PC-3 (cell line): ENCODE results near the gene RETREG2. TPM values are rescaled to one million over a fixed set of nuclear protein-coding genes. Genes with fewer than 3 reads are reported as not detected.
A peak's percentile ranks its signal among the peaks of the same experiment; 100 is the strongest.

Experiments used
- ATAC-seq: fragments of 200-7000 bp; cut with Tn5 transposase; 2 replicates; pipeline ENCODE4 v1.9.1; 2020; ENCODE audit warnings: mild to moderate bottlenecking, moderate library complexity
- BruUV-seq: library from RNA; stranded (reverse); fragments of 400-500 nt; replicated peaks from 2 replicates; lab custom pipeline; 2021; lab: Mats Ljungman, UMichigan
- CTCF ChIA-PET: fragments of 300-600 bp; sonication (Branson Sonifier 250); formaldehyde crosslinking; loops from one replicate; lab custom pipeline; 2022; ENCODE audit warnings: antibody characterized with exemption; lab: Charles Lee
- POLR2A ChIA-PET: fragments of 300-600 bp; sonication (Branson Sonifier 250); formaldehyde crosslinking; loops from one replicate; lab custom pipeline; 2022; ENCODE audit warnings: antibody characterized with exemption; ENCODE audit not compliant: unreplicated experiment; lab: Charles Lee
- DNase-seq: peaks from one replicate; pipeline ENCODE4 v3.0.0-alpha.2; 2015
- H2AFZ ChIP-seq: fragments of 300-600 bp; sonication (generic); 2 replicates; pipeline ENCODE4 v1.6.0; 2016; ENCODE audit warnings: antibody characterized with exemption, low read length
- H3F3A ChIP-seq: fragments of 300-600 bp; sonication (generic); one replicate; pipeline ENCODE4 v1.6.0; 2017; ENCODE audit warnings: antibody characterized with exemption, low read length, control low read depth, mild to moderate bottlenecking; ENCODE audit not compliant: unreplicated experiment
- H3K27ac ChIP-seq: fragments of 300-600 bp; sonication (generic); 2 replicates; pipeline ENCODE4 v1.5.1; 2016; ENCODE audit warnings: mild to moderate bottlenecking, low read length
- H3K27me3 ChIP-seq: fragments of 300-600 bp; sonication (generic); 2 replicates; pipeline ENCODE4 v1.6.1; 2016; ENCODE audit warnings: low read length, mixed read lengths
- H3K36me3 ChIP-seq: fragments of 300-600 bp; sonication (generic); 2 replicates; pipeline ENCODE4 v1.6.1; 2016; ENCODE audit warnings: low read depth, mixed run types, low read length, mixed read lengths
- H3K4me1 ChIP-seq: fragments of 300-600 bp; sonication (generic); 2 replicates; pipeline ENCODE4 v1.5.1; 2016; ENCODE audit warnings: low read length; ENCODE audit not compliant: insufficient read depth
- H3K4me2 ChIP-seq: fragments of 300-600 bp; sonication (generic); 2 replicates; pipeline ENCODE4 v1.6.0; 2016; ENCODE audit warnings: low read length
- H3K4me3 ChIP-seq: fragments of 300-600 bp; sonication (generic); 2 replicates; pipeline ENCODE4 v1.5.1; 2016; ENCODE audit warnings: mild to moderate bottlenecking, low read length, mixed read lengths
- H3K79me2 ChIP-seq: fragments of 300-600 bp; sonication (generic); 2 replicates; pipeline ENCODE4 v1.6.1; 2017; ENCODE audit warnings: low read length, mixed read lengths
- H3K9ac ChIP-seq: fragments of 300-600 bp; sonication (generic); 2 replicates; pipeline ENCODE4 v1.6.0; 2016; ENCODE audit warnings: mild to moderate bottlenecking, low read length
- H3K9me2 ChIP-seq: fragments of 300-600 bp; sonication (generic); replicated peaks from 2 replicates; pipeline ENCODE4 v1.6.1; 2016; ENCODE audit warnings: mixed run types, low read length, mixed read lengths
- H3K9me3 ChIP-seq: fragments of 300-600 bp; sonication (generic); 2 replicates; pipeline ENCODE4 v1.6.1; 2016; ENCODE audit warnings: low read length, mixed read lengths
- H4K20me1 ChIP-seq: fragments of 300-600 bp; sonication (generic); 2 replicates; pipeline ENCODE4 v1.6.1; 2016; ENCODE audit warnings: low read length, mixed read lengths
- CTCF ChIP-seq: fragments of 300-600 bp; sonication (generic); conservative IDR thresholded peaks from 2 replicates; pipeline ENCODE4 v1.5.1; 2017; ENCODE audit warnings: antibody characterized with exemption, low read depth, mild to moderate bottlenecking, low read length
- EZH2 ChIP-seq: fragments of 300-600 bp; sonication (generic); IDR thresholded peaks from one replicate; pipeline ENCODE4 v1.6.1; 2017; ENCODE audit warnings: antibody characterized with exemption, mild to moderate bottlenecking, low read length; ENCODE audit not compliant: unreplicated experiment
- EZH2phosphoT487 ChIP-seq: fragments of 300-600 bp; sonication (generic); IDR thresholded peaks from 2 replicates; pipeline ENCODE4 v1.6.1; 2018; ENCODE audit warnings: mild to moderate bottlenecking, antibody characterized with exemption, low read length, borderline replicate concordance
- intact Hi-C: fragments of 100-400 bp; cut with micrococcal nuclease; formaldehyde crosslinking; loops from 2 replicates; pipeline ENCODE4 v1.9.0; 2023
- total RNA-seq: library from RNA; depleted of rRNA; stranded (reverse); fragments of >200 nt; gene quantifications from 2 replicates; pipeline ENCODE4 v1.2.3, GENCODE V29; 2014

RETREG2 gene
- total RNA-seq, 1 experiment from 2014 or later = 61.0 TPM

GRCh38 chr2:219140722-219141121, 37.4 kb upstream of the RETREG2 start:
- H3K9me3 ChIP-seq = no peaks in the 10 kb centered on the region
- H3F3A ChIP-seq = no peaks in the 10 kb centered on the region
- DNase-seq = no peak
- no peak overlapping the region for H3K4me3 ChIP-seq
- no peaks in the 10 kb centered on the region for H3K9me2 ChIP-seq
- ATAC-seq = no peak
- H3K79me2 ChIP-seq = no peaks in the 10 kb centered on the region
- no peak overlapping the region for H3K9ac ChIP-seq
- H3K27me3 ChIP-seq = no peaks in the 10 kb centered on the region
- no peak overlapping the region for H2AFZ ChIP-seq
- H4K20me1 ChIP-seq = no peaks in the 10 kb centered on the region
- BruUV-seq = no TSS peak
- H3K4me1 ChIP-seq = peaks cover 14% of the 10 kb centered on the region
- ChIA-PET POLR2A (no interaction called here), CTCF (no interaction called here)
- H3K4me2 ChIP-seq = no peak overlapping the region
- H3K36me3 ChIP-seq = peaks cover 6% of the 10 kb centered on the region
- no peak overlapping the region for H3K27ac ChIP-seq
- TF ChIP-seq CTCF = no peak
- no peak for TF ChIP-seq EZH2phosphoT487
- TF ChIP-seq EZH2 = no peak
- intact Hi-C loops = loop anchor here (5.0 kb wide), 1 partner anchor 68 kb away; no protein-coding TSS in a partner anchor

GRCh38 chr2:219142329-219142728, 35.7 kb upstream of the RETREG2 start:
- no TSS peak for BruUV-seq
- Histone ChIP-seq H3K9me3 (no peaks in the 10 kb centered on the region), H3K27ac (no peak overlapping the region), H3K27me3 (no peaks in the 10 kb centered on the region), H3K79me2 (no peaks in the 10 kb centered on the region), H2AFZ (no peak overlapping the region), H3K36me3 (peaks cover 7% of the 10 kb centered on the region), H3K9me2 (no peaks in the 10 kb centered on the region), H3K4me3 (no peak overlapping the region), H3K4me1 (peaks cover 14% of the 10 kb centered on the region), H4K20me1 (no peaks in the 10 kb centered on the region), H3F3A (peaks cover under 1% of the 10 kb centered on the region), H3K9ac (no peak overlapping the region), H3K4me2 (0 out of 2 replicates have a peak overlapping the region, but pooled peaks have one; percentile 5)
- ATAC-seq = peak; percentile 100
- DNase-seq = peak; percentile 92
- TF ChIP-seq CTCF (peak; percentile 41), EZH2phosphoT487 (peak; percentile 71), EZH2 (no peak)
- ChIA-PET CTCF (interaction anchor here (0.6 to 0.8 kb wide), 5 partner anchors 12 to 146 kb away, joined by 3 to 6 read pairs (median 3); no protein-coding TSS in a partner anchor), POLR2A (interaction anchor here (0.6 kb wide), 1 partner anchor 81 kb away, joined by 4 read pairs; no protein-coding TSS in a partner anchor)
- intact Hi-C loops = loop anchor here (5.0 kb wide), 1 partner anchor 70 kb away; no protein-coding TSS in a partner anchor

GRCh38 chr2:219149667-219150066, 28.4 kb upstream of the RETREG2 start:
- no peaks in the 10 kb centered on the region for H3K4me1 ChIP-seq
- ChIA-PET POLR2A (no interaction called here), CTCF (no interaction called here)
- no peak overlapping the region for H3K9ac ChIP-seq
- no peaks in the 10 kb centered on the region for H3K79me2 ChIP-seq
- peaks cover 7% of the 10 kb centered on the region for H3K36me3 ChIP-seq
- intact Hi-C loops = no loop called here
- TF ChIP-seq CTCF (no peak), EZH2phosphoT487 (no peak), EZH2 (no peak)
- no peaks in the 10 kb centered on the region for H3K9me2 ChIP-seq
- DNase-seq = peak; percentile 26
- peaks cover 3% of the 10 kb centered on the region for H3F3A ChIP-seq
- BruUV-seq = no TSS peak
- no peaks in the 10 kb centered on the region for H3K27me3 ChIP-seq
- H3K27ac ChIP-seq = no peak overlapping the region
- H4K20me1 ChIP-seq = no peaks in the 10 kb centered on the region
- no peak for ATAC-seq
- H3K4me2 ChIP-seq = no peak overlapping the region
- H2AFZ ChIP-seq = no peak overlapping the region
- no peak overlapping the region for H3K4me3 ChIP-seq
- no peaks in the 10 kb centered on the region for H3K9me3 ChIP-seq
